ENCODE results near the gene USB1.

DNA sequence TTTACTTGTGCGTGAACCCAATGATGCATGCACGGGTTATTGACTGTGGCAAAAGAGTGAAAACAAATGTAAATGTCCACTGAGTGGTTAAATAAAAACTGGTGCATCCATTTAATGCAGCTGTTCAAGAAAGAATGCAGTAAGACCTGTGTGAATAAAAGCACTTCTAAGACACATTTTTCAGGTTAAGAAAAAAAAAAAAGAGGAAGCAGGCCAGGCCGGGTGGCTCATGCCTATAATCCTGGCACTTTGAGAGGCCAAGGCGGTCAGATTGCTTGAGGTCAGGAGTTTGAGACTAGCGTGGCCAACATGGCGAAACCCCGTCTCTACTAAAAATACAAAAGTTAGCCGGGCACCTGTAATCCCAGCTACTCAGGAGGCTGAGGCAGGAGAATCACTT is 42.1 kb upstream of the USB1 start:
- TF ChIP-seq, protein P1, sequence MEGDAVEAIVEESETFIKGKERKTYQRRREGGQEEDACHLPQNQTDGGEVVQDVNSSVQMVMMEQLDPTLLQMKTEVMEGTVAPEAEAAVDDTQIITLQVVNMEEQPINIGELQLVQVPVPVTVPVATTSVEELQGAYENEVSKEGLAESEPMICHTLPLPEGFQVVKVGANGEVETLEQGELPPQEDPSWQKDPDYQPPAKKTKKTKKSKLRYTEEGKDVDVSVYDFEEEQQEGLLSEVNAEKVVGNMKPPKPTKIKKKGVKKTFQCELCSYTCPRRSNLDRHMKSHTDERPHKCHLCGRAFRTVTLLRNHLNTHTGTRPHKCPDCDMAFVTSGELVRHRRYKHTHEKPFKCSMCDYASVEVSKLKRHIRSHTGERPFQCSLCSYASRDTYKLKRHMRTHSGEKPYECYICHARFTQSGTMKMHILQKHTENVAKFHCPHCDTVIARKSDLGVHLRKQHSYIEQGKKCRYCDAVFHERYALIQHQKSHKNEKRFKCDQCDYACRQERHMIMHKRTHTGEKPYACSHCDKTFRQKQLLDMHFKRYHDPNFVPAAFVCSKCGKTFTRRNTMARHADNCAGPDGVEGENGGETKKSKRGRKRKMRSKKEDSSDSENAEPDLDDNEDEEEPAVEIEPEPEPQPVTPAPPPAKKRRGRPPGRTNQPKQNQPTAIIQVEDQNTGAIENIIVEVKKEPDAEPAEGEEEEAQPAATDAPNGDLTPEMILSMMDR (conservative IDR thresholded peaks at IDR 0.05; ENCODE audit: low read depth, low read length) = no peak
- TF ChIP-seq EZH2 (IDR thresholded peaks at IDR 0.05; ENCODE audit: borderline replicate concordance, low read depth, low read length, poor library complexity, severe bottlenecking) = no peak
